Measurements from ENCODE around the gene PCID2.
A peak's percentile ranks its signal among the peaks of the same experiment; 100 is the strongest.

PCID2 gene

DNA sequence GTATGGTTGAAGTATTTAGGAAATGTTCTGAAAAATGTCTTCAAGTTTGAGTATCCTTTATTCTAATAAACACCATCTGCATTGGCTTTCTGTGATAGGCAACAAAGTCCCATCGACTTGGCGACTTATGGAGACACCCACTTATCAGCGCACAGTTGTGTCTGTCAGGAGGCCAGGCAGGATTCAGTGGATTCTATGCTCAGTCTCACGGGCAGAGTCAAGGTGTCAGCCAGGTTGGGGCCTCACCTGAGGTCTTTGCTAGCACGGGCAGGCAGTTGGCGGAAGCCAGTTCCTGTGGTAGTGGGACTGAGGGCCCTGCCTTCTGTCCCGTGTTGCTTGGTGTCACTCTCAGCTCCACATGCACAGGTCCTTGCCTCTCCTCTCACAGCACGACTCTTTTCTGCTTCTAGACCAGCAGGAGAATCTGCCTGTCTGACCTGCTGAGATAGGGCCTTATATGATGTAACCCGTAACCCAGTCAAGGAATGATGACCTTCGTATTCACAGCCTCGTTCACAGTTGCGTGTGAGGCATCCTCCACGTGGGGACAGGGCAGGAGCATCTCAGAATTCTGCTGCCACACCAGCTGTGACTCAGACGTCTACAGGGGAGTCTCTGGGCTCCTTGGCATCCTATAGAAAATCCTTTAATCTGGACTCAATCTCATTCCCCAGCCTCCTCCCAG, 10.9 kb upstream of the PCID2 start:
- no peak for DNase-seq

DNA sequence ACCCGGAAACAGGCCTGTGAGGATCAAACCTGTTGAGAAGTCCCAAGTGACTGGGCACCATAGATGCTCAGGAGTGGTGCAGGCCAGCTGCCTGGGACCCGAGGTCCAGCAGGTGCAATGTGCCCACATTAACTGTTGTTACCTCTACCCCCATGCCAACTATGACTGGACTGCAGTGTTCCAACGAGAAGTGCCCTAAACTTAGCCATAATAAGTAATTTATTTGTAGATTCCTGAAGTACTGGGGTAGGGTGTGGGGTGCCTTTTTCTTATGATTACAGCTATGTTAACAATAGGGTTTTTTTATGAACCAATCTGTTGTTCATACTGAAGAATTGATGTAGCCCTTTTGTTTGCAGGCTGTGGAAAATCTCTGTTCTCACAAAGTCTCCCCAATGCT, 10.1 kb upstream of the PCID2 start:
- DNase-seq = no peak

DNA sequence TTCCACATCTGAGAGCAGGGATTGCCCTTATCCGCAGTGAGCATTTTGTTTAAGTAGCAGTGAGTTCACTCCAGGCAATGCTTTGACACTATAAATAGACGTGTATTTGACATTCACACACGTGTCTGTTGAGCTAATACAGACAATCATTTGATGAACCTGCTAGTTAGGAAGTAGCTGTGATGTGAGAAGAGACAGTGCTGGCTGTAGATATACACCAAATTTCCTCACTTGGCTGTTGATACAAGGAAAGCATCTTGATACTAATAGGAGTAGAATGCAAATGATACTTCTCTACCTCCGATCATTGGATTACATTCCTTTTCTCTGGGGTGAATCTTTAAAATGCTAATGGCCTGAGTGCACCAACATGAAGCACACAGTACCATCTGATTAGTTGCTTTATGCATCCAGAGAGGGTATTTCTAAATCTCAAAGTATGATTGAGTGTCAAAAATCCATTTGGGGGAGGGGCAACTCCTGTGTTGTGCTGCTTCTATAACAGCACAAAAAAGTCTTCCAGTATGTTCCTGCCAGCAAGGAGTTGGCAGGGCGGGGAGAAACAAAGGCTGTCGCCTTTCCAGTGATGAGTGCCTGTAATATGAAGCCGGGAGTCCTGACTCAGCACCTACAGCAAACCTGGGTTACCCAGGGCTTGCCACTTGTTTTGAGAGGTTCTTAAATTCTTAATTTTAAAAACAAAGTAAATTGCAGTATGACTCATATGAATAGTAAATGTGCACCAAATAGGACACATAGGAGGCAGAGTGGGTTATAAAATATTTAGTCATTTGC, 8.0 kb upstream of the PCID2 start:
- DNase-seq = peak in 1 of 2 experiments; percentile 26

DNA sequence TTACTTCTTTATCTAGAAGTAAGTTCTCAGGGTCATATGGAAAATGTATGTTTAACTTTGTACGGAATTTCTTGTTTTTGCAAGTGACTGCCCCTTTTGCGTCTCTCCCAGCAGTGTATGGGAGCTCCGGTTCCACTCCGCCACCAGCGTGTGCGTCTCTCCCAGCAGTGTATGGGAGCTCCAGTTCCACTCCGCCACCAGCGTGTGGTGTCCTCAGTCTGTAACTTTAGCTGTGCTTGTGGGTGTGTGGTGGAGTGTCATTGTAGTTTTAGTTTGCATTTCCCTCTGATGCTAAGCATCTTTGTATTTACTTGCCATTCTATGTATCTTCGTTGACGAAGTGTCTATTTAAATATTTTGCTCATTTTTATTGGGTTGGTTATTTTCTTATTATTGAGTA, 3.3 kb upstream of the PCID2 start:
- DNase-seq = no peak

DNA sequence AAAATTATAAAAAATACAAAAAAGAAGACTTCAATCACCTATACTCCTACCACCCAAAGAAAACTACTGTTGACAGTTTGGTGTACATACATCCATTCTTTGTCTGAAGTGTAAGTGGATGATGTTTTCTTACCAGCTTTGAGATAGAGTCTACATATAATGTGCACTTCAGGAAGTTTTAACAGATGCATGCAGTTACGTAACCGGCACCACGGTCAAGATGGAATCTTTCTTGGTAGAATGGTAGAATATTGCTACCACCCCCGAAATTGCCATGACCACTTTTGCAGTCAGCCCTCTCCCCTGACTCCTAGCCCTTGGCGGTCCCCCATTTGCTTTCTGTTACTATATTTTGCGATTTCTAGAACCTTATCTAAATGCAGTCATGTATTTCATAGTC, 2.4 kb upstream of the PCID2 start:
- no peak for DNase-seq

DNA sequence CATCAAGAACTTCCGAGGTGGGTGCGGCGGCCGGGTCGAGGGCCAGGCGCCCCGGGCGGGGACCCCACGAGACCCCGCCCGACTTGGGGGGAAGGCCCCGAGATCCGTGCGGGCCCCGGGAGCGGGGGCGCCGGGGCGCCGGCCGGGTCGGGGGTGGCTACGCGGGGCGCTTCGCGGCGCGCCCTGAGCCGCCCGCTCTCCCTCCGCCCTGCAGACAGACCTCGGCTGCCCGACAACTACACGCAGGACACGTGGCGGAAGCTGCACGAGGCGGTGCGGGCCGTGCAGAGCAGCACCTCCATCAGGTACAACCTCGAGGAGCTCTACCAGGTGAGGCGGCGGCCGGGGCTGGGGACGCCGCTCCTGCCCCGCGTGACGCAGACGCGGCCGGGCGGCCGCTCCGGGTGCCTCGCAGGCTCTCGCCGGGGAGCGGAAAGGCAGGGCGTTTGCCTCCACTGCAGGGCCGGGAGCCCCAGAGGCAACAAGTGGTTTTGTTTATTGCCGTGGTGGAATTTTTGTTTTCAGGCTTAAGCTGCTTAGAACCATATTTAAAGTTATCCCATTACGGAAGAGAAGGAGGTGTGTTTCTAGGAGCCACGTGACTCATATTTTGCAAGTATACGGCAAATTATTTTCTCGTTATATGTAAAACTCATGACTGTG, 1.4 kb upstream of the PCID2 start:
- peak in 1 of 2 experiments; percentile 3 for DNase-seq

DNA sequence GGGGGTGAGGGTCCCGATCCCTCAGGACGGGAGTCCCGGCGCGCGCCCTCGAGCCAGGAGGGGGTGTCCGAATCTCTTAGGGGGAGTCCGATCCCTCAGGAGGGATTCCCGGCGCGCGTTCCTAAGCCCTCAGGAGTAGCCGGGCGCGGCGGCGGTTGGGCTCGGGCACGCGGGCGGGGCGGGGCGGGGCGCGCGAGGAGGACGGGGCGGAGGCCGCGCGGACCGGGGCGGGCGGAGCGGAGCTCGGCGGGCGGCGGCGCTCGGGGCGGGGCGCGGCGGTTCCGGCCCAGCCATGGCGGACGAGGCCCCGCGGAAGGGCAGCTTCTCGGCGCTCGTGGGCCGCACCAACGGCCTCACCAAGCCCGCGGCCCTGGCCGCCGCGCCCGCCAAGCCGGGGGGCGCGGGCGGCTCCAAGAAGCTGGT, 878 bp upstream of the PCID2 start, which contains the start of gene CUL4A:
Gene CUL4A (plus strand): TSS at position 278 of the 423 bp plus-strand sequence. CDS start 15 bp downstream, at position 293.
- DNase-seq = peak in 1 of 2 experiments; percentile 7

DNA sequence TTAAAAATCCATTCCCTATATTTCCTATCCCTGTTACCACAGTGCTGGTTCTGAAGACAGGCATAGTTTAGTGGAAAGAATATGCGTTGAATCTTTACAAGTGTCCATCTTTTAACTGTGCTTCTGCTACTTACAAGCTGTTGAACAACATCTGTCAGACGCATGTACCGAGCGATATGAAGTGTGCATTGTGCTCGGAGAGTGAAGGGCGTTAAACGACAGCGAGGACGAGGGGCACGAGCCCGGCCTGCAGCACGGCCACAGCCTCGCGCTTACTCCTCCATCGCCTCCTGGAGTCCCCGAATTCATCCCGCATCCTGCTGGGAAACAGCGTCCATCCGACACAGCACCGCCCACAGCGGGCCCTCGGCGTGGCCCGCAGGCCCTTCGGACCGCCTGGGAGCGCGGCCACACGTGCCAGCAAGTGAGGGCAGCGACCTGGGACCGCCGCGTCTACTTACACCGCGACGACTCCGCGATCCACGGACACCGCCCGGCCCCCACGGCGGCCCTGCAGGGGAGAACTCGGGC, 514 bp downstream of the PCID2 start:
- no peak for DNase-seq

DNA sequence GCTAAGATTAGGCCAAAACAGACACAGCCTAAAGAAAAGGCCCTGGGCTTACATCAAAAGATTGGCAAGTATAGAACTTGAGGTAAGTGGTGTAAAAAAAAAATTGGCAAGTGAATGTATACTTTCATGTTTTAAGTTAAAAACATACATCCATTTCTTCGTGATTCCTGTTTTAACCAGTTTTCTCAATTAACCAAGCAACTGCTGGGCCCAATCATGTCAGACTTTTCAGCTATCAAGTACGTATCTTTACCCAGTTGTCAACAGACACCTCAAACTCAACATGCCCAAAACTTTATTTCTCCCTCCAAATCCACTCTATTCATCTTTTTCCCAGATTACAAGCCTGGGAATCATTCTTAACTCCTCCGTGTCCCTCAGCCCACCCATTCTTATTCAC, 1.0 kb downstream of the PCID2 start:
- DNase-seq = no peak

DNA sequence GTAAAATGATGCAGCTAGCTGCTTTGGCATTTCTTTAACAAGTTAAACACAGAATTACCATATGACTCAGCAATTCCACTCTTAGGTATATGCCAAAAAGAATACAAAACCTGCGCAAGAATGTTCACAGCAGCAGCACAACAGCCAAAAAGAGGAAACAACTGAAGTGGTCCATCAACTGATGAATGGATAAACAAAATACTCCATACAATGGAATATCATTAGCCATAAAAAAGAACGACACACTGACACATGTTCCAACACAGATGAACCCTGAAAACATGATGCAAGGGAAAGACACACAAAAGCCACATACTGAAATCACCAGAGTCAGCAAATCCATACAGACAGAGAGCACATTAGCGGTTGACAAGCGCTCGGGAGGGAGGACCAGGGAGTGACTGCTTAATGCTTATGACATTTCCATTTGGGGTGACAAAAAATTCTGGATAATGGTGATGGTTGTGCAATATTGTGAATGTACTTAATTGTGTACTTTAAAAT, 3.0 kb downstream of the PCID2 start:
- no peak for DNase-seq

DNA sequence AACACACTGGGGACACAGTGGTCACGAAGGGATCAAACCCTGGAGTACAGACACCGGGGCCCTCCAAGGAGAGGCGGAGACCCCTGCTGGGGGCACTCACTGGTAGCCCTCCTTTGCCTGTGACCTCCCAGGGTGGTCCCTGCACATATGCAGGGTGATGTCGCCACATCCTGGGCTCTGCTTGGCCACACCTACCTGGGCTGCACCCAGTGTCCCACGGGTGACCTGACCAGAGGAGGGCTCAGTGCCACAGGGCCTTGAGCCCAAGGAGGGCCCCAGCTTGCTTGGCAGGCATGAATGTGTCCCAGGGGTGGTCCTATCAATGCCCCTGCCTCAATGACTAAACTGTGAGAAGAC, 4.1 kb downstream of the PCID2 start:
- DNase-seq = no peak

DNA sequence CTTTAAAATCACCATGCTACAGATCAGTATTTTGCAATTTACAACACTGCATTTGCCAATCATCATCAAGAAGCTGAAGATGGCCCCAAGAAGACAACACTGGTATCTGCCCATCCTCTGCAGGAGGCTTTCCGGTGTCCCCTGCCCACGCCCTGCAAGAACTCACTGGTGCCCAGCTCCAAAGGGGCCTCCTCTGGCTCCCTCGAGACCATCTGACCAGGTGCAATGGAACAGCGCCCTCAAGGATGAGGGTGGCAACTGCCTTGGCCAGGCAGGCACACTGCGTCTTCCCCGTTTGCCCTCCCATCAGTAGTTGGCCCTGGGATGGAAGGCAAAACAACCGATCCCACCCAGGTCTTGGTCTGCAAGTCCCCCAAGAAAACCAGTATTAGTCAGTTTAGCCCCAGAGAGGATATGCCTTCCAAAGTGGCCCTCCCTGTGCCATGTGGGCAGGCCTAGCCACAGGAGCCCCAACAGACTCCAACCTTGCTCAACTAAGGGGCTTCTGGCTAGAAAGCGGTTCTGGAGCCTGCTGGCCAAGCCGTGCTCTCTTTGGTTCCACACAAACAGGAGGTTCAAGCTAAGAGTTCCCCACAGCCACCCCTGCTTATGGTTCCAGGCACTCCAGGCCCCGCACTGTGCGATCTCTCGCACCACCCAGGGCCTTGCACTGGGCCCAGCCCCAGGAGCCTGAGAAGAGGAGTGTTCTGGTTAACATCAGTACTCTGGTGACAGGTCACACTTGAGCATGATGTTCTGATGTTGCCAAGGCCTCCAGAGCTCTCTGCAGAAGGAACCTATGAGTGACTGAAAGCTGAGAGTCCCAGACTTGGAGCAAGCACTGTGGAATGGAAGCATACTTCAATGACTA, 4.7 kb downstream of the PCID2 start:
- no peak for DNase-seq

DNA sequence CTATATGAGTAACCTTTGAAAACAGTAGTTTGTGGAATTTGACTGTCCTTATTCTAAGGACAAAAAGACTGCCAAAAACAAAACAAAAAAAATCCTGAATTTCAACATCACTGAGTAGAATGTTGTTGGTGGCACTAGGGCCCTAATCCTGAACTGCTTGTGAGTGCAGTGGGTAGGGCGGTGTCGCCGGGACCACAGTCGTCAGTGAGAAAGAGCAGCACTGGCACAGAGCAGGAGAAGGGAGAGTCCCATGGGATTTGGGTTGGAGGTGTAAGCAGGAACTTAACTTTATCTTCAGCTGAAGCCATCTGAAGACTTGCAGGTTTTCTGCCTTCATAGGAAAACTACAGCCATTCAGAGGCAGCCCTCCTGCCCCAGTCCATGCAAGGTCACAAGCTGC, 5.6 kb downstream of the PCID2 start:
- no peak for DNase-seq

DNA sequence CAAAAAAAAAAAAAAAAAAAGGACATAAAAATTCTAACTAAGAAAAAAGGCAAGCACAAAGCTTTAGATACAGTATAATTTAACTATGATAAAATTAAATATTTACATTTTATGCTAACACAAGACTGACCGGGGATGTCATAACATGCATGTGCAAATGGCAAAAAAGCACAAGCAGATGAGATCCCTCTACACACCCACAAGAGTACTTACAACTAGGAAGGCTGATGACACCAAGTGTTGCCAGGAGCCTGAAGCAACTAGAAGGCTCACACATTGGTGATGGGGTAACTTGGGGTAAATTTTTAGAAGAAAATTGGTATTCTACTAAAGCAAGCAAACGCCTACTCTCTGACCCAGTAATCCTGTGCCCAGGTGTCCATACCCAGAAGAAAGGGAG, 6.7 kb downstream of the PCID2 start:
- no peak for DNase-seq

DNA sequence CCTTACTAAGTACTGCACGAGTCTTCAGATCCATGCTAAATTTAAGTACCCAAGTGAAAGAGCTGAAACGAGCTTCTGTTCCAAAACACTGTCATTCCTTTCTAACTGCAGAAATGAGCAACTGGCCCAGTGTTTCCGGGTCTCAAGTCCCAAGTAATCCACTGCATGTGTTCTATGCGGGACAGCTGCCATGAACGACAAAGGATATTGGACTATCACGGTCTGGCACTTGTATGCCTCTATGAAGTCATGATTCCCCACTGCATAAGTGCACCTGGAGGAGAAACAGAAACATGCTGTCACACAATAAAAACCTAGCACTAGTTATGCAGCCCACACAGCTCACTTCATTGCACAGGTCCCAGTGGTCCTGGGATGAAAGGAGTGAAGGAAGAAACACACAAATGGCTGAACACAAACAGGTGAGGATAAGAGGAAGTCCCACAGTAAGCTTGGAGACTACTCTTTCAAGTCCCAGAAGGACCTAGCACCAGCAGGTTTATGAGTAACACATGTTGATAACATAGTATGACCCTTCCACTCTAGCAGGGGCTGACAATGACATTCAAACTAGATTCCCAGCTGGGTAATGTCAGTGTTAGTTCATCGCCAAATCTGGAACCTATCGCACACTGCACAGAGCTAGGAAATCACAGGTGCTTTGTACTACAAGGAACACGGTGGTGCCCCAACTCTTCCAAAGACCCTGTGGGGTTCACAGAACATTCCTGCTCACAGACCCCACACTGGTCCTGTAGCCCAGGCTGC, 11.3 kb downstream of the PCID2 start:
- no peak for DNase-seq

DNA sequence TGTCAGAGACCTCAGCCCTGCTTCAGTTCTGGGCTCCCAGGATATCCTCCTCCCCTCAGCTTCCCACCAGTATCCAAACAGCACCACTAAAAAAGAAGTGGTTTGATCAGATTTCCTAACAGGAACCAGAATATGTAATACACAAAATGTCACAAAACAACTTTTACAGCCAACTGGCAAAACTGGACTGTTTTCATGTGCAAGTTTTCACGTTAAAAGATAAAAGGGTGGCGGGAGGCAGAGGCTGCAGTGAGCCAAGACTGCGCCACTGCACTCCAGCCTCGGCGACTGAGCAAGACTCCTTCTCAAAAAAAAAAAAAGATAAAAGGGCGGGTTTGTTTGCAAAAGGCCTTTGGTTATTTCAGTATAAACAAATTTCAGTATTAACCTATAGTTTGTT, 13.1 kb downstream of the PCID2 start:
- no peak for DNase-seq

DNA sequence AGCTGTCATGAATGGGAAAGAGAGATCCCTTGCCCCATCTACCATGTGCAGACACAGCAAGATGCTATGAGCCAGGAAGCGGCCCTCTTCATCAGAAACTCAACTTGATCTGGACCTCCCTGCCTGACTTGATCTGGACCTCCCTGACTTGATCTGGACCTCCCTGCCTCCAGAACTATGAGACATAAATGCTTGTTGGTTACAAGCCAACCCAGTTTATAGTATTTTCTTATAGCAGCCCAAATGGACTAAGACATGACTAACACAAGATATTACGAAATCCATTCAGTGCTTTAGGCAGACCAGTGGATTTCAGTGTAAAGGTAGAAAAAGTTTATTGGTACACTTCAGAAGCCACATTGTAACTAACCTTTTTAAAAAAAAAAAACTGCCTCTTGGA, 15.6 kb downstream of the PCID2 start:
- DNase-seq = no peak

DNA sequence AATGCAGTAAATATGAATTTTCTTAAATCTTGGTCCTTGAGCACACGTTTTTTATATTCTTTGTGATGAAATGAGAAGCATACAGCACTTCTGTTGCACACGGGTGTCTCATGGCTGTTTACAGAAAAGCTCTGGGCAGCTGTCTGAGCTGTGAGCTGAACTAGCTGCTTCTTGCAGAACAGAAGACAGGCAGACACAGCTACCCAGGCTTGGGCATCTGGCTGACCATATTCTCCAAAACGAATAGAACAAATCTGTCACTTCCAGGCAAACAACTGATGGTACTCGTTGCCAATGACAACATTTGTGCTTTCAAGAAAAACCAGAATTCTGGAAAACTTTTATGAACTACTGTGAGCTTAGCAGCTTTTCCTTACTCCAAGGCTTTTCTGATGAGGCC, 16.2 kb downstream of the PCID2 start:
- no peak for DNase-seq

DNA sequence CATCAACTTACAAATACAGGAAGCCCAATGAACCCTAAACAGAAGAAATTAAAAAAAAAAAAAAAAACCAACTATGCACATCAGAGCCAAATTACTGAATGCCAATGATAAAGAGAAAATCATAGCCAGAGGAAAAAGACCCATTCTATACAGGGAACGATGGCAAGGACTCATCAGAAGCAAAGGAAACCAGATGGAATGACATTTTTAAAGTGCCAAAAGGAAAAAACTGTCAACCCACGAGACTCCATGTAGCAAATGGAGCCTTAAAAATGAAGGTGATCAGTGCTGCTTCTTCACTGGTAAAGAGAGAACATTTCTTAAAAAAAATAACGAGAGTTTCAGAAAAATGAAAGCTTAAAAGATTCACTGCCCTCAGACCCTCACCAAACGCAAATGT, 18.3 kb downstream of the PCID2 start:
- DNase-seq = no peak

DNA sequence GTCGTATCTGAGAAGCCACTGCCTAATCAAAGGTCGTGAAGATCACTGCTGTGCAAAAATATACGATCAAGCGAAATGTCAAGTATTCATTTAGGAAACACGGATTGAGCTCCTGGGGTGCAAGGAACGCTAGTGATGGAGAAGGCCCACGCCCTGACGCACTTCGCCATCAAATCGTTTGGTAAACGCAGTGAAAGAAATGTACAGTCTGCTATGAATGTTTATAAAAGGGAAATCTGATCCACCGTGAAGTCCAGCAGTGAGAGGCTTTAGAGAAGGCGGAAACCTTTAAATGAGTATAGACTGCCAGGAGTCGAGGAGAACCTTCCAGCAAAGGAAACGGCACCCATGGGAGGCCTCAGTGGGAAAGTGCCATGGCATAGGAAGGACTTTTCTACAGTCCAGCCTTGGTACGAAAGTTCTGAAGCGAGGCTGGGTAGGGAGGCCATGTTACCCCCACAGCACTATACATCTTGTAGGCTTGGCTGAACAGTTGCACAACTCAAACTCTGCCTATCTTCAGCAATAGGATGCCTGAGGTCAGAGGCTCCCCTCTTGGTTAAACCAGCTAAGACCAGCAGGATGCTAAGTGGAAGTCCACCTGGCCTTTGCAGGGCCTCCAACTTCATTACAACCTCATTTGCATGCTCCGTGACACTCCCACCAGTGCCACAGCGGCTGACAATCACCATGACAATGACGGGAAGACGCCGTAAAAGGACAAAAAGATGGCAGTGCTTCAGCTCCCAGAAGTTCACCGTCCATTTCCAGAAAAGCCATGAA, 20.4 kb downstream of the PCID2 start:
- DNase-seq = no peak

DNA sequence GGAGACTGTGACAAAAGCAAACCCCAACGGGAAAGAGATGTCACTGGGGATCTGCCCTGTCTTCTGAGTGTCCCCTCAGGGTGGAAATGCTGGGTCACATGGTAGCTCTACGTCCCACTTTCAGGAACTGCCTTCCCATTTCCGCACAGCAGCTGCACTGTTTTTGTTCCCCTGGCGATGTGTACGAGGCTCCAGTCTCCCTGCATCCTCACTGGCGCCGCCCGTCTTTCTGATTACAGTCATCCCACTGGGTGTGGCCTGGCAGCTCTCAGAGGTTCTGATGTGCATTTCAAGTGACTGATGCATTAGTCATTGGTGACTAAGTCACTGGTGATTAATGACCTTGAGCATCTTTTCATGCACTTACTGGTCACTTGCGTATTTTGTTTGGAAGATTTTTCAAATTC, 21.2 kb downstream of the PCID2 start:
- peak; percentile 79 to 91 for DNase-seq

Data from SW 1271 (cell line).